ENCODE data around the gene BPI. TPM values are rescaled to one million over a fixed set of nuclear protein-coding genes. Genes with fewer than 3 reads are reported as not detected.
"Not testable (repeated sequence)": the region's sequence is repeated elsewhere in the genome, so short reads cannot be mapped to it uniquely, and the experiment has no call there.

BPI gene
- total RNA-seq, 1 donor from 2014 or later = not detected

GRCh38 chr20:38338849-38339520 lies 35.0 kb downstream of the BPI start:
- DNase-seq = no peak

DNA sequence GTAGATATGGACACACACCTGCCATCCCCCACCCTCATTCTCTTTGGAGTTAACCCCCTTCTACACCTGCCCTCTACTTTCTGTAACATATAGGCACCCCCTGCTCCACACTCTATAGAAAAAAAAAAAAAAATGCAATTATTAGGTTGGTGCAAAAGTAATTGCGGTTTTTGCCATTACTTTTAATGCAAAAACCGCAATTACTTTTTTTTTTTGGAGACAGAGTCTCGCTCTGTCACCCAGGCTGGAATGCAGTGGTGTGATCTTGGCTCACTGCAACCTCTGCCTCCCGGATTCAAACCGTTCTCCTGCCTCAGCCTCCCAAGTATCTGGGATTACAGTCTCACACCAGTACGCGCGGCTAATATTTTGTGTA lies 35.6 kb downstream of the BPI start:
- not testable (repeated sequence) for DNase-seq

DNA sequence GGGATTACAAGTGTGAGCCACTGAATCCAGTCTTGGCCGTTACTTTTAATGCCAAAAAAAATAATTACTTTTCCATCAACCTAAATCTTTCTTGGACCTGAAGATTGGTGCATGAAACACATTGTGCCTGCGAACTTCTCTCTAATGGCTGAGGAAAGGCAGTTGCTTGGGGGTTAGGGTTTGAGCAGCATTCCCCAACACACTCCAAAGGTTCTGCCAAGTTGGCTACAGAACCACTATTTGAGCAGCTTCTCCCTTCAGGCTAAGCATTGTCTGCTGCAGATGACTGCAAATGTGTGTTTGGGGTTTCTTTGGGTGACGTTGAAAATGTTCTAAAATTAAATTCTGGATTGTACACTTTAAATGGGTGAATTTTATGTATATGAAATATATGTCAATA lies 36.0 kb downstream of the BPI start:
- DNase-seq = no peak

GRCh38 chr20:38340693-38341092 lies 36.7 kb downstream of the BPI start:
- no peak for DNase-seq

DNA sequence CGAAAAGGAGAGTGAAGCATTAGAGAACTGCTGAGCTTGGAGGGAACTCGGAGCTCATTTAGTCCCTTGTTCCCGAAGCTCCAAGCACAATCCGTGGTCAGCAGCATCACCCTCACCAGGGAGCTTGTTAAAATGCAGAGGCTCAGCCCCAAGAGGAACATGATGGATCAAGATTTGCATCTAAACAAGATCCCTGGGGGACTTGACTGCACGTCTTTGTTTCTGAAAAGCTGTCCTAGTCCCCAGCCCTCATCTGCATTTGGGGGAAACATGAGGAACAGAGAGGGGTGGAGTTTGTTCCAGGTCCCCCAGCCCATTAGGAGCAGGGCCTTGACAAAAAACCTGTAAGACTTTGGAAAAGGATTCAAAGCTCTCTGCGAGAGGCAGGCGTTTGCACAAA lies 38.3 kb downstream of the BPI start:
- DNase-seq = no peak

- DNase-seq = no peak
These were observed 38.9 kb downstream of the BPI start for GRCh38 chr20:38342713-38343310.

GRCh38 chr20:38343311-38344106 lies 39.6 kb downstream of the BPI start:
- DNase-seq = no peak

DNA sequence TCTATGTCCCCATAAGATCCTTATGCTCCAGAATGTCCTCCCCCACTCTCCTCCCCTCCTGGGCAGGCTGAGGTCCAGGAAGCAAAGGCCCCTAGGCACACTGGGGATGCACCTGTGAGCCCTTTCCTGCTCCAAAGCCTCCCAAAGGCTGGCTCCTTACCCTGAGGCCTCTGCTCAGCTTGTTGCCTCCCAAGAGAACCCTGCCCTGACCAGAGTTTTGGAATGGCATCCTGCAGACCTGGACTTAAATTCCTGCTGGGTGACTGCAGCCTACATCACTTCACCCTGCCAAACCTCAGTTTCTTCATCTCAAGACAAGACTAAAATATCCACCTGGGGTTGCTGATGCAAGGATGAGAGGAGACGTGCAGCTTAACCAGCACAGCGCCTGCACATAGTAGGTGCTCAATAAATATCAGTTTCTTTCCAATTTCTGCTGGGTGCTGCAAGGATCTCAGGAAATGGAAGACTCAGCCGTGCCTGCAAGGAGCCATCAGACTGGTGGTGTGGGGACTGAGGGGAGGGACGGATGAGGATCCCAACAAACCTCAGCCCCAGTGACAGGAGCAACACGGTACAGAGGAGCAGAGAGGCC lies 40.2 kb downstream of the BPI start:
- DNase-seq = no peak

- DNase-seq = no peak
These were observed 41.7 kb downstream of the BPI start for GRCh38 chr20:38345643-38346042.

DNA sequence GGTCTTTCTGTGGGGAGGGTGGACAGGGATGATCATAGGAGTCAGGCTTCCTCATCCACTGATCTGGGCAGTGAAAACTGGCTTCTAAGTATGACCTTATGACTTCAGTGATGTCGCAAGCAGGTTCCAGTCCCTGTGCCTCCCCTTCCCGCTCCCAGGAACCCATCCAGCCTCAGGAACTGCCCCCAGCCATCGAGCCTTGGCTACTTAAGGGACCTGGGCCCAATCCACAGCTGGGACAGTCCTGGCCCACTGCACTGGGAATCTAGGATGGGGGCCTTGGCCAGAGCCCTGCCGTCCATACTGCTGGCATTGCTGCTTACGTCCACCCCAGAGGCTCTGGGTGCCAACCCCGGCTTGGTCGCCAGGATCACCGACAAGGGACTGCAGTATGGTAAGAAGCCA lies 42.3 kb downstream of the BPI start, which contains the start of gene LBP:
TSS of gene LBP (plus strand) at position 236 of the 405 bp plus-strand sequence. CDS start at position 271, 35 bp downstream.
- no peak for DNase-seq

- no peak for DNase-seq
These were observed 42.8 kb downstream of the BPI start for GRCh38 chr20:38346741-38347140.

GRCh38 chr20:38349856-38350255 lies 45.9 kb downstream of the BPI start:
- DNase-seq = no peak

DNA sequence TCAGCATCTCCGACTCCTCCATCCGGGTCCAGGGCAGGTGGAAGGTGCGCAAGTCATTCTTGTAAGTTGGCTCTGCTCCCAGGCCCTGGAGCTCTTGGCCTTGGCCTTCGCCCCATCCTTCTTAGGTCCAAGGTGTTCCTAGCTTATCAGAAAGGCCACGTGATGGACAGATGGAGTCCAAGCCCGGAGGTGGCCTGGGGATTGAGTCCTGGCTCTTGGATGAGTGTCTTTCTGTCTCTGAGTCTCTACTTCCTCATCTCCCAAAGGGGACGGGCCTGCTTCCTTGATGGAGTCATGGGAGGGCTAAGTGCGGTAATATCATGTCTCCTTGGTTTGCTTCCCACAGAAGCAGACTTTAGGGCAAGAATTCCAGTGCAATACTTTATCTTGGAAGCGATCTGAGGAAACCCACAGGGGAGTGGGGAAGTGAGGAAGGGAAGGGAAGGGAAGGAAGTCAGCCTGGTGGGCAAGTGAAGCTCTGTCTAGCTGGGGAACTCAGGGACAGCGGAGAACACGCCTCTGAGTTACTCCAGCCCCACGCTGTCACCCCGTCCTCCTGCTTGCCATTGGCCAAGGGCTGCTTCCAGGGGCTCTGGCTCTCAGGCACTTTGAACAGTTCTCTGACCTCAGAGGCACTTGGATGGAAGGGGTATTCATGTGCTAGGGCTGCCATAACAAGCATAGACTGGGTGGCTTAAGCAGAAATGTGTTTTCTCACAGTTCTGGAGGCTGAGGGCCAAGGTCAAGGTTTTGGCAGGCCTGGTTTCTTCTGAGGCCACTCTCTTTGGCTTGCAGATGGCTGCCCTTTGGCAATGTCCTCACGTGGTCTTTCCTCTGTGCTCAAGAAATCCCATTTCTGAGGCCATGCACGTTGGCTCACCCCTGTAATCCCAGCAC lies 47.2 kb downstream of the BPI start:
- DNase-seq = no peak

DNA sequence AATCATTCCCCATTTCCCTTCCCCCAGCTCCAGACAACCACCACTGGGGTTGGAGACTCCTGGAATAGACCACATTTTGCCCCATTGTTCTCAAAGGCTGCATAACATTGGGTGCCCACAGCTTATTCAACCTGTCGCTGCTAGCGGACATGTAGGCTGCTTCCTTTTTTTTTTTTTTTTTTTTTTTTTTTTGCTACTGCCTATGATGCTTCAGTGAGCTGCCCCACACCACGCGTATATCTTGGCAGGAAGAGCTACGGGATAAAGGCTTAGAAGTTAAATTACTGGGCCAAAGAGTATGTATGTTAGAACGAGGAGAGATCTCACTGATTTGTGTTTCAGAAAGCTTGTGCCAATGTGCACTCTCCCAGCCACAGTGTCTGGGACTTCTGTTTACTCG lies 49.4 kb downstream of the BPI start:
- no peak for DNase-seq

- DNase-seq = no peak
These were observed 50.3 kb downstream of the BPI start for GRCh38 chr20:38354227-38354626.

DNA sequence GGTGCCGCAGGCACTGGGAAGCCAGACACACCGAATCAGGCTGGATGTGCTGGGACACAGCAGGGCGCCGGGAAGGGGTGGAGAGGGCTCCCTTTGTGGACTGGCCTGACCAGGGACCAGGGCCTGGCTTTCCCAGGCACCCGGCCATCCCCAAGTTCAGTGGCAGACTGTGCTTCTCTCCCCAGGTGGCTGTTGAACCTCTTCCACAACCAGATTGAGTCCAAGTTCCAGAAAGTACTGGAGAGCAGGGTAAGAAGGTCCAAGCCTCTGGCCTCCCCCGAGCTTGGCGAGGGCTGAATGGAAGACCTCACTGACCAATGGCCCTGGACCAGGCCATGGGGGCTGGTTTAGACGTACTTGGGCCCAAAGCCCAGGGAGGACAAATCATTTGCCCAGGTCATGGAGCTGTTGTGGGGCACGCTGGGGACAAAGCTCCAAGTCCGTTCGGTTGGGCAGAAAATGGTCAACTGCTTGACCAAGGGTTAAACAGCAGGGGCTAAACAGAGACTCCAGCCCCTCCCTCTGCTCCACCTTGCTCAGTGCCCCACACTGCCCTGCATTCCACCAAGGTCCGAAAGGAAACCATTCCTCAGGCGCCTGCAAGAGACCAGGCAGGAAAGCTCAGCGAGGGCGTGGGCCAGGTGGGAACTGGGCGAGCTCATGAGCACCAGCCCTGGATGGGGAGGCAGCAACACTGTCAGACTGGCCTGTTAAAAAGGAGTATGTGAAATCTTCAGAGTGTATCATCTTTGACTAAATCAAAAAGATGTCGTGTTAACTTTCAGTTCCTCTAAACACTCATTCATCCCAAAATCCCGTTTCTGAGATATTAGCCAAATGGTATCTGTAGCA lies 51.4 kb downstream of the BPI start:
- DNase-seq = no peak

- DNase-seq = no peak
These were observed 53.8 kb downstream of the BPI start for GRCh38 chr20:38357653-38358207.

- DNase-seq = no peak
These were observed 54.6 kb downstream of the BPI start for GRCh38 chr20:38358556-38358955.

DNA sequence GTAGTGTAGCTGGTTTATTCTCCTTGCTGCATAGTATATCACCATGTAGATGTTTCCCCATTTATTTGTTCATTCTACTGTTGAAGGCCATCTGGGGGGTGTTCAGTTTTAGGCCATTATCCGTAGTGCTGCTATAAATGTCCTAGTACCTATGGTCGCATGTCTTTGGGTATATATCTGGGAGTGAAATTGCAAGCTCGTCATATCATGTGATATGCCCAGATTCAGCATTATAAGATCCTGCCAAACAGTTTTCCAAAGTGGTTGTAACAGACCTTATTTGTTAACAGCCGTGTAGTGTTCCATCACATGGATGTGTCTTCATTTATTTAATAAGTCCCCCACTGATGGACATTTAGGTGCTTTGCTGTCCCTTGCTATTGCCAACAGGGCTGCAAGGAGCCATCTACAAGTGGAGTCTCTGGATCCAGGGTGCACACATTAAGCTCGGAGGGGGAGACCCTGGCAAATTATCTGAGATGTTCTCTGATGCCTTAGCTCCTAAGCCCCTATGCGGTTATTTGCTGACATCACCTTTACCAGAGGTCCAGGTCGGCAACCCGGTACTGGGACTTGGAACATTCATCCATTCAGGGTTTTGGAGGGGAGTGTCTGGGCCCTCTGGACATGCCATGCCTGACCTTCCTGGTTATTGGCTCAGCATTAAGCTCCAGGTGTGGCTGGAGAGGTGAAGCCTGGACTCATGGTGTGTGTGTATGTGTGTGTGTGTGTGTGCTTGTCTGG lies 59.2 kb downstream of the BPI start:
- no peak for DNase-seq

- no peak for DNase-seq
These were observed 65.4 kb downstream of the BPI start for GRCh38 chr20:38369389-38369788.

All from occipital lobe (tissue), 2 donors.